SK-N-MC (cell line): Measurements from ENCODE around the gene PROM2.

ENCODE experiments used
- DNase-seq: peaks from one replicate; pipeline ENCODE4 v3.0.0-alpha.2; 2011; ENCODE audit warnings: low read depth, low spot score
- H3K27ac ChIP-seq: fragments of 200-600 bp; sonication (generic); 2 replicates; pipeline ENCODE4 v1.5.1; 2016; ENCODE audit warnings: mixed run types
- H3K36me3 ChIP-seq: fragments of 200-600 bp; sonication (generic); 2 replicates; pipeline ENCODE4 v1.6.1; 2017; ENCODE audit warnings: antibody characterized with exemption, low read length, mixed read lengths; ENCODE audit not compliant: insufficient read depth
- H3K4me3 ChIP-seq: fragments of 200-600 bp; sonication (generic); 2 replicates; pipeline ENCODE4 v1.5.1; 2016
- H3K9ac ChIP-seq: fragments of 200-600 bp; sonication (generic); 2 replicates; pipeline ENCODE4 v1.8.0; 2017; ENCODE audit warnings: mixed run types, mixed read lengths; ENCODE audit not compliant: insufficient read length
- H3K9me3 ChIP-seq: fragments of 200-600 bp; sonication (generic); 2 replicates; pipeline ENCODE4 v1.6.1; 2017; ENCODE audit warnings: low read depth, mild to moderate bottlenecking, antibody characterized with exemption, low read length, moderate library complexity, mixed read lengths
- EZH2 ChIP-seq: fragments of 200-600 bp; sonication (generic); IDR thresholded peaks from one replicate; pipeline ENCODE4 v1.6.1; 2017; ENCODE audit warnings: antibody characterized with exemption
- FOXP2 ChIP-seq: optimal IDR thresholded peaks from 2 replicates; pipeline ENCODE3; 2011; ENCODE audit warnings: mild to moderate bottlenecking, moderate library complexity; ENCODE audit not compliant: insufficient read depth; ENCODE audit errors: extremely low read length, control extremely low read depth
- POLR2AphosphoS5 ChIP-seq: IDR thresholded peaks from 2 replicates; pipeline ENCODE4 v1.6.1; 2012; ENCODE audit warnings: mild to moderate bottlenecking, low read depth, low read length, borderline replicate concordance

Gene PROM2

DNA sequence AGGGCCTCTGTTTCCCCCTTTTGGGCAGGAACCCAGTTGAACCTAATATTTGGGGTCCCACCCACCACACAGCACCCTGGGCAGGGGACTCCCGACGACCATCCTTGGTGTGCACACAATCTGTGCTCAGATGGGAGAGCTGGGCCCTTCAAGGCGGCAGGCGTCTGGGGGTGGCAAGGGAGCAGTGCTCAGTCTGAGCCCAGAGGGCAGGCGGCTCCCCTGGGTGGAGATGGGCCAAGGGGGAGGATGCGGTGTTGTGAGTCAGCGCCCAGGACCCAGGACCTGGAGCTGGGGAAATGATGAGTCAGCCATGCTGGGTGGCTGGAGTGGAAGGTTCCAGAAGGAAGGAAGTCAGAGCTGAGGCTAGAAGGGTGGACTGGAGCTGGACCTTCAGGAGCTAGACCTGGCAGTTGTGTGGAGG lies 3.8 kb downstream of the PROM2 start:
- no peak for DNase-seq
- H3K36me3 ChIP-seq: no peaks in the 10 kb centered on the region
- H3K27ac ChIP-seq: no peak overlapping the region
- H3K4me3 ChIP-seq: no peak overlapping the region
- H3K9ac ChIP-seq: no peak overlapping the region
- H3K9me3 ChIP-seq: no peaks in the 10 kb centered on the region
- TF ChIP-seq EZH2: no peak
- no peak for TF ChIP-seq FOXP2
- TF ChIP-seq POLR2AphosphoS5: no peak

DNA sequence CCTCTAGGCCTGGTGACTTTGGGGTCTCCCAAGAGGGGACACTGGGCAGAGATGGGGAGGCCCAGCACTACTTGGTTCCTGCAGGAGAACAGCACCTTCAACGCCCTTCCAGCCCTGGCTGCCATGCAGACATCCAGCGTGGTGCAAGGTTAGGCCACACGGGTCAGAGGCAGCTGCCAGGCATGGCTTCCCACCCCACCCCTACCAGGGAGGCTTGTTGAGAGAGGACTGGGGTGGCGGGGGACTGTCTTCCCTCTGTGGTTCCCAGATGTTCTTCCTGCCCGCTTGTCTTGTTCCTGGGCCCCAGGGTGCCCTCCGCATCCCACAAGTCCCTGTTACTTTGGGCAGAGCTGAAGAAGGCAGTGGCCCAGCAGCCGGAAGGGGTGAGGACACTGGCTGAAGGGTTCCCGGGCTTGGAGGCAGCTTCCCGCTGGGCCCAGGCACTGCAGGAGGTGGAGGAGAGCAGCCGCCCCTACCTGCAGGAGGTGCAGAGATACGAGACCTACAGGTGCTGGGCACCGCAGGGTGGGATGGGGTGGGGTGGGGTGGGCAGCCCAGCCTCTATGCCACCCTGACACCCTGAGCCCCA lies 4.5 kb downstream of the PROM2 start:
- no peaks in the 10 kb centered on the region for H3K9me3 ChIP-seq
- no peak overlapping the region for H3K27ac ChIP-seq
- no peak for DNase-seq
- TF ChIP-seq POLR2AphosphoS5 (no peak), EZH2 (no peak), FOXP2 (no peak)
- H3K9ac ChIP-seq: no peak overlapping the region
- no peak overlapping the region for H3K4me3 ChIP-seq
- H3K36me3 ChIP-seq: no peaks in the 10 kb centered on the region

DNA sequence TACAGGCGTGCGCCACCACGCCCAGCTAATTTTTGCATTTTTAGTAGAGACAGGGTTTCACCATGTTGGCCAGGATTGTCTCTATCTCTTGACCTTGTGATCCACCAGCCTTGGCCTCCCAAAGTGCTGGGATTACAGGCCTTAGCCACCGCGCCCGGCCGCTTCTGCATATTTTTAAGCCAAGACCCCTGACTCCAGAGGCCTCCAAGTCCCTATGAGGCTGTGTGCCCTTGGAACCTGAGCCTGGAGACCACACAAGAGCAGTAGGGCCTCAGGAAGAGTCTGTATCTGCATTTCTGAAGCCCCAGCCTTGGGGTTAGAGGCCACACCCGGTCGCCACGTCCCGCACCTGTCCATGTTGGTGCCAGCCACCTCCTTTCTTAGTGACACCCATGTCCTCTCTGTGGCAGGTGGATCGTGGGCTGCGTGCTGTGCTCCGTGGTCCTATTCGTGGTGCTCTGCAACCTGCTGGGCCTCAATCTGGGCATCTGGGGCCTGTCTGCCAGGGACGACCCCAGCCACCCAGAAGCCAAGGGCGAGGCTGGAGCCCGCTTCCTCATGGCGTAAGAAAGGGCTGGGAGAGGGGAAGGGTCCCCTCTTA lies 5.3 kb downstream of the PROM2 start:
- Histone ChIP-seq H3K9me3 (no peaks in the 10 kb centered on the region), H3K36me3 (no peaks in the 10 kb centered on the region), H3K4me3 (no peak overlapping the region), H3K27ac (no peak overlapping the region), H3K9ac (no peak overlapping the region)
- no peak for DNase-seq
- TF ChIP-seq FOXP2: no peak
- TF ChIP-seq EZH2: no peak
- TF ChIP-seq POLR2AphosphoS5: no peak

DNA sequence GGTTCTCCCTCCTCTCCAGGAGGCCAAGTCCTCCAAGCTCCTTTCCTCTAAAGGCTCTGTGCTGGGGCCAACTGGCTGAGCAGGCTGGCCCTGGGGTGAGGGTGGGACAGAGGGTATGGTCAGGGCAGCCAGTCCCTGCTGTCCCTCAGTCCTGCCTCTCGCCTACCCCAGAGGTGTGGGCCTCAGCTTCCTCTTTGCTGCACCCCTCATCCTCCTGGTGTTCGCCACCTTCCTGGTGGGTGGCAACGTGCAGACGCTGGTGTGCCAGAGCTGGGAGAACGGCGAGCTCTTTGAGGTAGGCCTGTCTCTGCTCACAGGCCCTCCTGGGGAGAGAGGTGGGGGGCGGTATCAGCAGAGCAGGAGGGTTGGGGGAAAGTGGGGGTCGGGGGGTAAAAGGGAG lies 6.8 kb downstream of the PROM2 start:
- H3K36me3 ChIP-seq: no peaks in the 10 kb centered on the region
- TF ChIP-seq POLR2AphosphoS5: no peak
- no peak for TF ChIP-seq FOXP2
- no peak for TF ChIP-seq EZH2
- H3K27ac ChIP-seq: no peak overlapping the region
- H3K4me3 ChIP-seq: no peak overlapping the region
- DNase-seq: no peak
- no peaks in the 10 kb centered on the region for H3K9me3 ChIP-seq
- no peak overlapping the region for H3K9ac ChIP-seq

GRCh38 chr2:95281786-95282185 lies 7.5 kb downstream of the PROM2 start:
- DNase-seq: no peak
- H3K36me3 ChIP-seq: no peaks in the 10 kb centered on the region
- no peak overlapping the region for H3K4me3 ChIP-seq
- H3K27ac ChIP-seq: no peak overlapping the region
- no peak for TF ChIP-seq FOXP2
- no peak for TF ChIP-seq EZH2
- no peak for TF ChIP-seq POLR2AphosphoS5
- no peak overlapping the region for H3K9ac ChIP-seq
- H3K9me3 ChIP-seq: no peaks in the 10 kb centered on the region

DNA sequence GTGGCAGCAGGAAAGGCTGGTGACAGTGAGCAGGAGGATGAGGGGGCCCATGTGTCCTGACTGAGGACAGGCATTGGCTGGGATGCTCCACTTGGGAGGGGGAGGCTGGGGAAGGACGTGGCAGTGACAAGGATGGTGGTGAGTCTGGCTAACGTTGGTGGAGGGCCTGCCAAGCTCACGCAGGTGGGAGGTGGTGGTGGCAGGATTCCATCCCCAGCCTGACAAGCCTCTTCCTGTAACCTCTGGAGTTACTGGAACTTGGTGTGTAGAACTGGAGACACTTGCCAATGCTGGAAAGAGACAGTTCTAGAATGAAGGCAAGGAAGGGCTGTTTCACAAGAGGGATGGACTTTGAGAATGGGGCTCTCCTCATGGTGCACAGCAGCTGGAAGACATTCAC lies 8.2 kb downstream of the PROM2 start:
- TF ChIP-seq EZH2 (no peak), FOXP2 (no peak), POLR2AphosphoS5 (no peak)
- Histone ChIP-seq H3K36me3 (no peaks in the 10 kb centered on the region), H3K27ac (no peak overlapping the region), H3K4me3 (no peak overlapping the region), H3K9ac (no peak overlapping the region), H3K9me3 (no peaks in the 10 kb centered on the region)
- no peak for DNase-seq

GRCh38 chr2:95283562-95283961 lies 9.3 kb downstream of the PROM2 start:
- H3K36me3 ChIP-seq: no peaks in the 10 kb centered on the region
- no peaks in the 10 kb centered on the region for H3K9me3 ChIP-seq
- DNase-seq: no peak
- H3K4me3 ChIP-seq: no peak overlapping the region
- no peak overlapping the region for H3K9ac ChIP-seq
- TF ChIP-seq FOXP2 (no peak), POLR2AphosphoS5 (no peak), EZH2 (no peak)
- no peak overlapping the region for H3K27ac ChIP-seq

GRCh38 chr2:95284886-95285541 lies 10.8 kb downstream of the PROM2 start:
- no peak for TF ChIP-seq EZH2
- TF ChIP-seq POLR2AphosphoS5: no peak
- TF ChIP-seq FOXP2: no peak
- no peaks in the 10 kb centered on the region for H3K9me3 ChIP-seq
- H3K9ac ChIP-seq: no peak overlapping the region
- no peaks in the 10 kb centered on the region for H3K36me3 ChIP-seq
- DNase-seq: no peak
- no peak overlapping the region for H3K4me3 ChIP-seq
- H3K27ac ChIP-seq: no peak overlapping the region

GRCh38 chr2:95285542-95285932 lies 11.3 kb downstream of the PROM2 start:
- H3K4me3 ChIP-seq: no peak overlapping the region
- H3K36me3 ChIP-seq: no peaks in the 10 kb centered on the region
- TF ChIP-seq FOXP2: no peak
- no peak for TF ChIP-seq POLR2AphosphoS5
- TF ChIP-seq EZH2: no peak
- no peak overlapping the region for H3K27ac ChIP-seq
- H3K9ac ChIP-seq: no peak overlapping the region
- no peaks in the 10 kb centered on the region for H3K9me3 ChIP-seq
- no peak for DNase-seq

- no peak for DNase-seq
- Histone ChIP-seq H3K4me3 (no peak overlapping the region), H3K9ac (no peak overlapping the region), H3K36me3 (no peaks in the 10 kb centered on the region), H3K9me3 (no peaks in the 10 kb centered on the region), H3K27ac (no peak overlapping the region)
- TF ChIP-seq POLR2AphosphoS5 (no peak), FOXP2 (no peak), EZH2 (no peak)
Observed at GRCh38 chr2:95287336-95287735, 13.1 kb downstream of the PROM2 start.
